Lung (tissue), 12 donors: ENCODE measurements around the gene ALDH1A3. TPM values are rescaled to one million over a fixed set of nuclear protein-coding genes. Genes with fewer than 3 reads are reported as not detected.

Source experiments
- ATAC-seq: fragments of 200-7000 bp; cut with Tn5 transposase; one replicate; pipeline ENCODE4 v1.9.1; 2020; ENCODE audit warnings: moderate number of reproducible peaks; ENCODE audit not compliant: insufficient read depth, low FRiP score
- DNase-seq, 3 donors: peaks; one replicate each; pipeline ENCODE4 v3.0.0-alpha.2; 2013 to 2017
- H3K27ac ChIP-seq, 2 donors: one replicate each; pipeline ENCODE4 v1.5.1; 2013; ENCODE audit warnings: mild to moderate bottlenecking in 2 of 2, moderate library complexity in 2 of 2, control low read depth in 1 of 2, inconsistent platforms in 1 of 2, low read depth in 1 of 2, low read length in 1 of 2
- H3K27me3 ChIP-seq, 3 donors: one replicate each; pipeline ENCODE4 v1.5.1; 2013; ENCODE audit warnings: low read length in 2 of 3; ENCODE audit not compliant: control insufficient read depth in 3 of 3, insufficient read depth in 3 of 3
- H3K36me3 ChIP-seq, 4 donors: one replicate each; pipeline ENCODE4 v1.5.1; 2013; ENCODE audit warnings: low read length in 4 of 4, mild to moderate bottlenecking in 1 of 4, moderate library complexity in 1 of 4; ENCODE audit not compliant: control insufficient read depth in 4 of 4, insufficient read depth in 4 of 4
- H3K4me1 ChIP-seq, 5 donors: one replicate each; pipeline ENCODE4 v1.5.1; 2013; ENCODE audit warnings: low read length in 5 of 5, mild to moderate bottlenecking in 2 of 5, moderate library complexity in 1 of 5; ENCODE audit not compliant: control insufficient read depth in 5 of 5, insufficient read depth in 5 of 5
- H3K4me3 ChIP-seq: one replicate; pipeline ENCODE4 v1.5.1; 2013; ENCODE audit warnings: mild to moderate bottlenecking, control low read depth, moderate library complexity
- H3K9ac ChIP-seq, 2 donors: one replicate each; pipeline ENCODE4 v1.5.1; 2013; ENCODE audit warnings: low read length in 2 of 2, control low read depth in 1 of 2; ENCODE audit not compliant: insufficient read depth in 1 of 2
- H3K9me3 ChIP-seq, 4 donors: one replicate each; pipeline ENCODE4 v1.5.1; 2013; ENCODE audit warnings: low read length in 3 of 4, mild to moderate bottlenecking in 1 of 4, moderate library complexity in 1 of 4; ENCODE audit not compliant: control insufficient read depth in 4 of 4, insufficient read depth in 3 of 4
- WGBS, 2 donors: extraction: QIAGEN DNeasy Blood & Tissue Kit; methylation state at CpG; one replicate each; pipeline ENCODE4 v1.1.7; 2013; 5-methylcytosine and 5-hydroxymethylcytosine counted together
- polyA plus RNA-seq, 2 donors: library from polyadenylated mRNA; stranded (reverse); fragments of 200-250 nt; gene quantifications; one replicate each; pipeline ENCODE4 v1.2.1, GENCODE V29; 2013
- total RNA-seq, 2 donors: library from RNA; depleted of rRNA in 1 of 2; stranded (reverse); fragments of >200 nt in 1 of 2; gene quantifications; one replicate each; pipeline ENCODE4 v1.2.1, GENCODE V29; 2014 to 2021
- TF ChIP-seq, protein P1 (sequence below): IDR thresholded peaks from 2 replicates; pipeline ENCODE4 v1.5.1; 2012; ENCODE audit warnings: mild to moderate bottlenecking; ENCODE audit errors: control extremely low read depth, extremely low read depth
- donor health status: control.
- donor health status: control.
- donor health status: Bipolar disorder and iron deficiency.
- donor health status: healthy.
- donor health status: DM: yes; HTN: yes; CAD: no.

ALDH1A3 gene
- total and polyA plus RNA-seq, 4 donors: 3.0 to 18.7 (median 14.8) TPM

GRCh38 chr15:100893964-100894295 lies 14.3 kb downstream of the ALDH1A3 start:
- Histone ChIP-seq H3K9me3 (no peaks in the 10 kb centered on the region), H3K4me3 (no peak overlapping the region), H3K27ac (no peak overlapping the region), H3K4me1 (peaks cover 0 to 11% (median 5%) of the 10 kb centered on the region in 5 donors), H3K36me3 (no peaks in the 10 kb centered on the region), H3K9ac (no peak overlapping the region), H3K27me3 (peaks cover 0 to 2% (median 0%) of the 10 kb centered on the region in 3 donors)
- DNase-seq (no peak), ATAC-seq (no peak)
- TF ChIP-seq, protein P1, sequence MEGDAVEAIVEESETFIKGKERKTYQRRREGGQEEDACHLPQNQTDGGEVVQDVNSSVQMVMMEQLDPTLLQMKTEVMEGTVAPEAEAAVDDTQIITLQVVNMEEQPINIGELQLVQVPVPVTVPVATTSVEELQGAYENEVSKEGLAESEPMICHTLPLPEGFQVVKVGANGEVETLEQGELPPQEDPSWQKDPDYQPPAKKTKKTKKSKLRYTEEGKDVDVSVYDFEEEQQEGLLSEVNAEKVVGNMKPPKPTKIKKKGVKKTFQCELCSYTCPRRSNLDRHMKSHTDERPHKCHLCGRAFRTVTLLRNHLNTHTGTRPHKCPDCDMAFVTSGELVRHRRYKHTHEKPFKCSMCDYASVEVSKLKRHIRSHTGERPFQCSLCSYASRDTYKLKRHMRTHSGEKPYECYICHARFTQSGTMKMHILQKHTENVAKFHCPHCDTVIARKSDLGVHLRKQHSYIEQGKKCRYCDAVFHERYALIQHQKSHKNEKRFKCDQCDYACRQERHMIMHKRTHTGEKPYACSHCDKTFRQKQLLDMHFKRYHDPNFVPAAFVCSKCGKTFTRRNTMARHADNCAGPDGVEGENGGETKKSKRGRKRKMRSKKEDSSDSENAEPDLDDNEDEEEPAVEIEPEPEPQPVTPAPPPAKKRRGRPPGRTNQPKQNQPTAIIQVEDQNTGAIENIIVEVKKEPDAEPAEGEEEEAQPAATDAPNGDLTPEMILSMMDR: no peak
- WGBS, 2 donors: 77 to 84% methylated on average over 9 of the region's 9 CpGs

DNA sequence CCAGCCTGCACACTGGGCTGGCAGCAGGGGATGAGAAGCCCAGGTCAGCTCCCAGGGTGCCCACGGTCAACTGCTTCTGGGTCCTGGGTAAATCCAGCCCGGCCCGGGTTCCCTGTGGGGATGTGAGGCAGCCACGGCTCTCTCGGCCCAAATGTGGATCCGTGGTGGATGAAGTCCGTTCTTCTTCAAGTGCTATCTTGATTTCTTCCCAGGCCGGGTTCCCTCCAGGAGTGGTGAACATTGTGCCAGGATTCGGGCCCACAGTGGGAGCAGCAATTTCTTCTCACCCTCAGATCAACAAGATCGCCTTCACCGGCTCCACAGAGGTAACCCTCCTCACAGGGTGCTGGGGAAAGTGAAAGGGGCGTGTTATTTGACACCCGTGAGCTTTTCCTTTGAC lies 16.1 kb downstream of the ALDH1A3 start:
- 85 to 87% methylated on average over 13 of the region's 13 CpGs for WGBS, 2 donors
- Histone ChIP-seq H3K27me3 (no peaks in the 10 kb centered on the region), H3K36me3 (no peaks in the 10 kb centered on the region), H3K9ac (no peak overlapping the region), H3K4me1 (peaks cover 0 to 11% (median 0%) of the 10 kb centered on the region in 5 donors), H3K4me3 (no peak overlapping the region), H3K27ac (no peak overlapping the region), H3K9me3 (no peaks in the 10 kb centered on the region)
- DNase-seq (no peak), ATAC-seq (no peak)
- TF ChIP-seq, protein P1: no peak

GRCh38 chr15:100897221-100898151 lies 17.9 kb downstream of the ALDH1A3 start:
- H3K9ac ChIP-seq: no peak overlapping the region
- no peak for DNase-seq
- H3K4me1 ChIP-seq: peaks cover 0 to 19% (median 2%) of the 10 kb centered on the region in 5 donors
- H3K4me3 ChIP-seq: no peak overlapping the region
- no peaks in the 10 kb centered on the region for H3K27me3 ChIP-seq
- no peak for ATAC-seq
- 90 to 94% methylated on average over 26 of the region's 26 CpGs for WGBS, 2 donors
- TF ChIP-seq, protein P1: no peak
- no peaks in the 10 kb centered on the region for H3K9me3 ChIP-seq
- no peaks in the 10 kb centered on the region for H3K36me3 ChIP-seq
- no peak overlapping the region for H3K27ac ChIP-seq

GRCh38 chr15:100898152-100898490 lies 18.5 kb downstream of the ALDH1A3 start:
- Histone ChIP-seq H3K4me3 (no peak overlapping the region), H3K9ac (no peak overlapping the region), H3K36me3 (no peaks in the 10 kb centered on the region), H3K27ac (no peak overlapping the region), H3K27me3 (no peaks in the 10 kb centered on the region), H3K4me1 (peaks cover 0 to 23% (median 5%) of the 10 kb centered on the region in 5 donors), H3K9me3 (no peaks in the 10 kb centered on the region)
- TF ChIP-seq, protein P1: no peak
- ATAC-seq: no peak
- 84 to 87% methylated on average over 9 of the region's 9 CpGs for WGBS, 2 donors
- no peak for DNase-seq
